HG02970 (cell line): ENCODE measurements around the gene CERCAM.

Source experiments
- ATAC-seq: cut with Tn5 transposase; IDR thresholded peaks from one replicate; pipeline ENCODE4 v1.9.1; 2021; ENCODE audit warnings: mild to moderate bottlenecking, moderate library complexity, moderate number of reproducible peaks; ENCODE audit not compliant: unreplicated experiment, low FRiP score

Gene CERCAM

GRCh38 chr9:128448746-128449145 lies 28.1 kb downstream of the CERCAM start:
- ATAC-seq: no peak

- ATAC-seq: no peak
Observed at GRCh38 chr9:128454991-128455390, 34.3 kb downstream of the CERCAM start.

- ATAC-seq: peak; percentile 83
Observed at GRCh38 chr9:128455849-128456612, 35.4 kb downstream of the CERCAM start, which contains the start of gene ODF2. ODF2 (plus strand) TSS chr9:128456006; CDS start chr9:128456092, 86 bp downstream.

GRCh38 chr9:128456613-128457061 lies 36.0 kb downstream of the CERCAM start:
- peak; percentile 33 for ATAC-seq

GRCh38 chr9:128457207-128457606 lies 36.5 kb downstream of the CERCAM start:
- ATAC-seq: no peak

GRCh38 chr9:128459011-128459410 lies 38.4 kb downstream of the CERCAM start:
- no peak for ATAC-seq

GRCh38 chr9:128469070-128469469 lies 48.4 kb downstream of the CERCAM start:
- no peak for ATAC-seq

- ATAC-seq: no peak
Observed at GRCh38 chr9:128470560-128470959, 49.9 kb downstream of the CERCAM start.

GRCh38 chr9:128473104-128473503 lies 52.4 kb downstream of the CERCAM start:
- no peak for ATAC-seq

GRCh38 chr9:128475867-128476266 lies 55.2 kb downstream of the CERCAM start:
- no peak for ATAC-seq

- no peak for ATAC-seq
Observed at GRCh38 chr9:128479262-128479661, 58.6 kb downstream of the CERCAM start.

GRCh38 chr9:128481561-128481960 lies 60.9 kb downstream of the CERCAM start:
- no peak for ATAC-seq

- ATAC-seq: no peak
Observed at GRCh38 chr9:128482186-128482585, 61.5 kb downstream of the CERCAM start.

- no peak for ATAC-seq
Observed at GRCh38 chr9:128484686-128485413, 64.2 kb downstream of the CERCAM start.

GRCh38 chr9:128485414-128485855 lies 64.8 kb downstream of the CERCAM start:
- no peak for ATAC-seq

- ATAC-seq: no peak
Observed at GRCh38 chr9:128486201-128486600, 65.5 kb downstream of the CERCAM start.
